ENCODE measurements around the gene BMERB1.

Gene BMERB1

GRCh38 chr16:15602285-15603044 lies 168.1 kb downstream of the BMERB1 start:
- TF ChIP-seq CTCF (IDR thresholded peaks at IDR 0.05): no peak

- no peak for TF ChIP-seq CTCF (IDR thresholded peaks at IDR 0.05)
Observed at GRCh38 chr16:15604460-15605440, 170.4 kb downstream of the BMERB1 start.

- no peak for TF ChIP-seq CTCF (IDR thresholded peaks at IDR 0.05)
Observed at GRCh38 chr16:15605839-15606517, 171.6 kb downstream of the BMERB1 start.

GRCh38 chr16:15606518-15607220 lies 172.3 kb downstream of the BMERB1 start:
- no peak for TF ChIP-seq CTCF (IDR thresholded peaks at IDR 0.05)

- TF ChIP-seq CTCF (IDR thresholded peaks at IDR 0.05): no peak
Observed at GRCh38 chr16:15607700-15608396, 173.5 kb downstream of the BMERB1 start.

GRCh38 chr16:15608398-15609285 lies 174.3 kb downstream of the BMERB1 start:
- no peak for TF ChIP-seq CTCF (IDR thresholded peaks at IDR 0.05)
